ENCODE measurements around the gene FRMD8. TPM values are rescaled to one million over a fixed set of nuclear protein-coding genes. Genes with fewer than 3 reads are reported as not detected.

FRMD8 gene
- total and polyA plus RNA-seq, 2 experiments from 2014 or later: 7.0 to 35.4 TPM

DNA sequence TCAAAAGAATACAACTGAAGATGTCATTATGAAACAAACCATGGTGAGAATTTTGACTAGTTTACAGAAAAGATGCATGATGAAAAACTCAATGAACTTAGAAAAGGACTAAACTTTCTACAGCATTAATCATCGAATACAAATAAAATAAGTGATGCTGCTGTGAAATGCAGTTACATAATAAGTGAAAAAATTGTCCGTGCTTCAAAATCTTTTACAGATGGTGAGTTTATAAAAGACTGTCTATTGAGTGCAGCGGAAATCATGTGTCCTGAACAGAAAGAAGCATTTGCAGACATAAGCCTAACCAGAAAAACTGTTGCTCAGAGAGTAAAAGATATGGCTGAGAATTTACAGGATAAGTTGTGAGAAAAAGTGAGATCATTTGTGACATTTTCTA is 70.0 kb downstream of the FRMD8 start:
- no peaks in the 10 kb centered on the region for H3K9me2 ChIP-seq (ENCODE audit: insufficient read depth)
- no peak for TF ChIP-seq STAT1 (IDR thresholded peaks at IDR 0.05; ENCODE audit: unreplicated experiment)
- no peak for TF ChIP-seq NANOG (IDR thresholded peaks at IDR 0.05; ENCODE audit: borderline replicate concordance)
- no peak for TF ChIP-seq ZNF331 (CRISPR knock-in tag; IDR thresholded peaks at IDR 0.05; ENCODE audit: low read depth)
- no peak for TF ChIP-seq CREB1 (CRISPR knock-in tag; IDR thresholded peaks at IDR 0.05; ENCODE audit: low read depth)
- no peak for TF ChIP-seq ZNF114 (CRISPR knock-in tag; IDR thresholded peaks at IDR 0.05)
- Mint-ChIP-seq H3K9me3 (peaks cover 12% of the 10 kb centered on the region), H3K27me3 (ENCODE audit: insufficient read depth, low read depth, poor library complexity) (peaks cover 88% of the 10 kb centered on the region), H3K36me3 (ENCODE audit: low read depth) (no peaks in the 10 kb centered on the region), H3K4me1 (peaks cover 18% of the 10 kb centered on the region), H3K4me3 (no peak overlapping the region; the same call in 2 of the 3 replicates), H3K27ac (no peak overlapping the region)
- H3K79me2 ChIP-seq (replicated peaks; ENCODE audit: insufficient read depth): no peaks in the 10 kb centered on the region
- H3K4me1 ChIP-seq (ENCODE audit: insufficient read depth): peaks cover 11% of the 10 kb centered on the region
- H3F3A ChIP-seq (replicated peaks; ENCODE audit: low read depth): peaks cover 10% of the 10 kb centered on the region; the same call in 1 of the 2 replicates
- ATAC-seq: no peak
- no peak overlapping the region for H3K27ac ChIP-seq (ENCODE audit: low read depth)
- no peak for DNase-seq (ENCODE audit: low spot score)
- H2AFZ ChIP-seq: no peak overlapping the region
- H3K4me3 ChIP-seq: no peak overlapping the region
- peaks cover 79% of the 10 kb centered on the region for H3K27me3 ChIP-seq (ENCODE audit: insufficient read depth)
- no peak overlapping the region for H3K4me2 ChIP-seq
- no peaks in the 10 kb centered on the region; the same call in 1 of the 2 replicates for H4K20me1 ChIP-seq (replicated peaks; ENCODE audit: insufficient read depth)
- no peaks in the 10 kb centered on the region for H3K36me3 ChIP-seq (ENCODE audit: insufficient read depth)

DNA sequence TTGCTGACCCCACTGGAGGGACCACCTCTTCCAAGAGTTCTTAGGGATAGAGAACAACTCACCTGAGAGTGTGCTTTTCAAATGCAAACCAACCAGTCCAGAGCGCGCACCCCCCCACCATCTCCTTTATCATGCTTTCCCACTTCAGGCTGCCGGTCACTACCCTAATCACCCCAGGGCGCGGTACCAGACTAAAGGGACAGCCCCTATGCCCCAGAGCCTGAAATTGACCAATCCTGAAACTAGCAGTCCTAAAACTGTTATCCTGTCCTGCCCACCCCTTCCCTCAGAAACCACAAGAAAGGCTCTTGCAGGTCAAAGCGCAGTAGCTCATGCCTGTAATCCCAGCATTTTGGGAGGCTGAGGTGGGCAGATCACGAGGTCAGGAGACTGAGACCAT is 73.1 kb downstream of the FRMD8 start:
- H3K4me3 Mint-ChIP-seq: no peak overlapping the region; the same call in 2 of the 3 replicates
- Histone ChIP-seq H3K79me2 (replicated peaks; ENCODE audit: insufficient read depth) (no peaks in the 10 kb centered on the region), H3K4me1 (ENCODE audit: insufficient read depth) (peaks cover 7% of the 10 kb centered on the region; the same call in 1 of the 2 replicates), H3F3A (replicated peaks; ENCODE audit: low read depth) (peaks cover 10% of the 10 kb centered on the region; the same call in 1 of the 2 replicates), H3K36me3 (ENCODE audit: insufficient read depth) (no peaks in the 10 kb centered on the region), H3K27me3 (ENCODE audit: insufficient read depth) (peaks cover 97% of the 10 kb centered on the region), H4K20me1 (replicated peaks; ENCODE audit: insufficient read depth) (no peaks in the 10 kb centered on the region; the same call in 1 of the 2 replicates), H3K4me3 (no peak overlapping the region), H3K4me2 (no peak overlapping the region), H3K9me2 (ENCODE audit: insufficient read depth) (no peaks in the 10 kb centered on the region), H3K27ac (ENCODE audit: low read depth) (no peak overlapping the region), H2AFZ (no peak overlapping the region)
- no peak overlapping the region for H3K27ac Mint-ChIP-seq
- no peaks in the 10 kb centered on the region for H3K36me3 Mint-ChIP-seq (ENCODE audit: low read depth)
- ATAC-seq (peak; percentile 87), DNase-seq (ENCODE audit: low spot score) (peak; percentile 93)
- TF ChIP-seq STAT1 (IDR thresholded peaks at IDR 0.05; ENCODE audit: unreplicated experiment): no peak
- TF ChIP-seq CREB1 (CRISPR knock-in tag; IDR thresholded peaks at IDR 0.05; ENCODE audit: low read depth): 0 out of 2 replicates have a peak, but pooled peaks have one; percentile 7
- TF ChIP-seq, protein P1, sequence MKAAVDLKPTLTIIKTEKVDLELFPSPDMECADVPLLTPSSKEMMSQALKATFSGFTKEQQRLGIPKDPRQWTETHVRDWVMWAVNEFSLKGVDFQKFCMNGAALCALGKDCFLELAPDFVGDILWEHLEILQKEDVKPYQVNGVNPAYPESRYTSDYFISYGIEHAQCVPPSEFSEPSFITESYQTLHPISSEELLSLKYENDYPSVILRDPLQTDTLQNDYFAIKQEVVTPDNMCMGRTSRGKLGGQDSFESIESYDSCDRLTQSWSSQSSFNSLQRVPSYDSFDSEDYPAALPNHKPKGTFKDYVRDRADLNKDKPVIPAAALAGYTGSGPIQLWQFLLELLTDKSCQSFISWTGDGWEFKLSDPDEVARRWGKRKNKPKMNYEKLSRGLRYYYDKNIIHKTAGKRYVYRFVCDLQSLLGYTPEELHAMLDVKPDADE (IDR thresholded peaks at IDR 0.05): peak; percentile 54; the same call in 1 of the 2 replicates
- TF ChIP-seq NANOG (IDR thresholded peaks at IDR 0.05; ENCODE audit: borderline replicate concordance): peak; percentile 50; the same call in 1 of the 2 replicates
- TF ChIP-seq POLR2AphosphoS5 (IDR thresholded peaks at IDR 0.05; ENCODE audit: low read depth): peak; percentile 80
- H3K4me1 Mint-ChIP-seq: peaks cover 18% of the 10 kb centered on the region
- peaks cover 6% of the 10 kb centered on the region; the same call in 2 of the 3 replicates for H3K9me3 Mint-ChIP-seq
- H3K27me3 Mint-ChIP-seq (ENCODE audit: insufficient read depth, low read depth, poor library complexity): peaks cover 94% of the 10 kb centered on the region

MicroRNAs within 50 kb of the gene (microRNA counts, 767-probe panel; counts per million panel counts)
- microRNA hsa-miR-612: not detected

Small RNA genes within 50 kb of the gene (small RNA-seq; reads per million reads assigned to genes)
- gene RF01684 (ENCODE audit: low replicate concordance): not detected

Other genes starting within 250 kb of the FRMD8 start
- gene SPDYC, start 216.4 kb upstream of the FRMD8 start, total RNA-seq (2014; rRNA removed; shearing (Covaris generic)): not detected in 2 replicates
- gene SPDYC, start 216.4 kb upstream of the FRMD8 start, polyA plus RNA-seq (2016; fragmentation: Nextera tagmentation; extraction: Ambion mirVana): 0.27 and 0.52 TPM in 2 replicates
- 271 and 277 TPM in 2 replicates for gene CAPN1, start 204.7 kb upstream of the FRMD8 start, total RNA-seq (2014; rRNA removed; shearing (Covaris generic))
- gene CAPN1, start 204.7 kb upstream of the FRMD8 start, polyA plus RNA-seq (2016; fragmentation: Nextera tagmentation; extraction: Ambion mirVana): 63.0 and 67.3 TPM in 2 replicates
- gene POLA2, start 124.7 kb upstream of the FRMD8 start, total RNA-seq (2014; rRNA removed; shearing (Covaris generic)): 25.9 and 30.4 TPM in 2 replicates
- 17.4 and 22.5 TPM in 2 replicates for gene POLA2, start 124.7 kb upstream of the FRMD8 start, polyA plus RNA-seq (2016; fragmentation: Nextera tagmentation; extraction: Ambion mirVana)
- 17.7 and 19.0 TPM in 2 replicates for gene CDC42EP2, start 71.8 kb upstream of the FRMD8 start, total RNA-seq (2014; rRNA removed; shearing (Covaris generic))
- gene CDC42EP2, start 71.8 kb upstream of the FRMD8 start, polyA plus RNA-seq (2016; fragmentation: Nextera tagmentation; extraction: Ambion mirVana): 16.1 and 18.2 TPM in 2 replicates
- gene DPF2, start 52.8 kb upstream of the FRMD8 start, total RNA-seq (2014; rRNA removed; shearing (Covaris generic)): 54.1 and 59.0 TPM in 2 replicates
- 64.3 and 66.4 TPM in 2 replicates for gene DPF2, start 52.8 kb upstream of the FRMD8 start, polyA plus RNA-seq (2016; fragmentation: Nextera tagmentation; extraction: Ambion mirVana)
- 3.0 and 3.5 TPM in 2 replicates for gene TIGD3, start 31.9 kb upstream of the FRMD8 start, total RNA-seq (2014; rRNA removed; shearing (Covaris generic))
- 1.2 and 1.5 TPM in 2 replicates for gene TIGD3, start 31.9 kb upstream of the FRMD8 start, polyA plus RNA-seq (2016; fragmentation: Nextera tagmentation; extraction: Ambion mirVana)
- 0.10 and 0.35 TPM in 2 replicates for gene SLC25A45, start 4.0 kb upstream of the FRMD8 start, total RNA-seq (2014; rRNA removed; shearing (Covaris generic))
- gene SLC25A45, start 4.0 kb upstream of the FRMD8 start, polyA plus RNA-seq (2016; fragmentation: Nextera tagmentation; extraction: Ambion mirVana): 0.74 and 0.89 TPM in 2 replicates
- gene NEAT1, start 36.2 kb downstream of the FRMD8 start, total RNA-seq (2014; rRNA removed; shearing (Covaris generic)): 6.3 and 7.2 TPM in 2 replicates
- 3.6 and 5.3 TPM in 2 replicates for gene NEAT1, start 36.2 kb downstream of the FRMD8 start, polyA plus RNA-seq (2016; fragmentation: Nextera tagmentation; extraction: Ambion mirVana)
- 1,789 and 2,206 TPM in 2 replicates for gene MALAT1, start 112.4 kb downstream of the FRMD8 start, total RNA-seq (2014; rRNA removed; shearing (Covaris generic))
- gene MALAT1, start 112.4 kb downstream of the FRMD8 start, polyA plus RNA-seq (2016; fragmentation: Nextera tagmentation; extraction: Ambion mirVana): 4,618 and 6,020 TPM in 2 replicates
- 55.1 and 66.1 TPM in 2 replicates for gene SCYL1, start 138.4 kb downstream of the FRMD8 start, total RNA-seq (2014; rRNA removed; shearing (Covaris generic))
- 52.7 and 61.7 TPM in 2 replicates for gene SCYL1, start 138.4 kb downstream of the FRMD8 start, polyA plus RNA-seq (2016; fragmentation: Nextera tagmentation; extraction: Ambion mirVana)
- 29.2 and 29.8 TPM in 2 replicates for gene LTBP3, start 171.7 kb downstream of the FRMD8 start, total RNA-seq (2014; rRNA removed; shearing (Covaris generic))
- gene LTBP3, start 171.7 kb downstream of the FRMD8 start, polyA plus RNA-seq (2016; fragmentation: Nextera tagmentation; extraction: Ambion mirVana): 9.5 and 11.9 TPM in 2 replicates
- 78.1 and 78.6 TPM in 2 replicates for gene ZNRD2, start 183.8 kb downstream of the FRMD8 start, total RNA-seq (2014; rRNA removed; shearing (Covaris generic))
- 140 and 148 TPM in 2 replicates for gene ZNRD2, start 183.8 kb downstream of the FRMD8 start, polyA plus RNA-seq (2016; fragmentation: Nextera tagmentation; extraction: Ambion mirVana)
- gene FAM89B, start 185.9 kb downstream of the FRMD8 start, total RNA-seq (2014; rRNA removed; shearing (Covaris generic)): 16.0 and 18.2 TPM in 2 replicates
- 13.0 and 13.9 TPM in 2 replicates for gene FAM89B, start 185.9 kb downstream of the FRMD8 start, polyA plus RNA-seq (2016; fragmentation: Nextera tagmentation; extraction: Ambion mirVana)
- gene EHBP1L1, start 189.4 kb downstream of the FRMD8 start, total RNA-seq (2014; rRNA removed; shearing (Covaris generic)): 10.9 and 12.6 TPM in 2 replicates
- 1.4 and 2.9 TPM in 2 replicates for gene EHBP1L1, start 189.4 kb downstream of the FRMD8 start, polyA plus RNA-seq (2016; fragmentation: Nextera tagmentation; extraction: Ambion mirVana)
- gene KCNK7, start 209.2 kb downstream of the FRMD8 start, total RNA-seq (2014; rRNA removed; shearing (Covaris generic)): not detected in 2 replicates
- gene KCNK7, start 209.2 kb downstream of the FRMD8 start, polyA plus RNA-seq (2016; fragmentation: Nextera tagmentation; extraction: Ambion mirVana): 0.24 and 0.60 TPM in 2 replicates
- 32.8 and 38.6 TPM in 2 replicates for gene MAP3K11, start 227.6 kb downstream of the FRMD8 start, total RNA-seq (2014; rRNA removed; shearing (Covaris generic))
- 19.8 and 20.8 TPM in 2 replicates for gene MAP3K11, start 227.6 kb downstream of the FRMD8 start, polyA plus RNA-seq (2016; fragmentation: Nextera tagmentation; extraction: Ambion mirVana)
- gene PCNX3, start 229.1 kb downstream of the FRMD8 start, total RNA-seq (2014; rRNA removed; shearing (Covaris generic)): 41.2 and 52.2 TPM in 2 replicates
- 7.3 and 8.7 TPM in 2 replicates for gene PCNX3, start 229.1 kb downstream of the FRMD8 start, polyA plus RNA-seq (2016; fragmentation: Nextera tagmentation; extraction: Ambion mirVana)